ENCODE results near the gene GABBR1.

DNA sequence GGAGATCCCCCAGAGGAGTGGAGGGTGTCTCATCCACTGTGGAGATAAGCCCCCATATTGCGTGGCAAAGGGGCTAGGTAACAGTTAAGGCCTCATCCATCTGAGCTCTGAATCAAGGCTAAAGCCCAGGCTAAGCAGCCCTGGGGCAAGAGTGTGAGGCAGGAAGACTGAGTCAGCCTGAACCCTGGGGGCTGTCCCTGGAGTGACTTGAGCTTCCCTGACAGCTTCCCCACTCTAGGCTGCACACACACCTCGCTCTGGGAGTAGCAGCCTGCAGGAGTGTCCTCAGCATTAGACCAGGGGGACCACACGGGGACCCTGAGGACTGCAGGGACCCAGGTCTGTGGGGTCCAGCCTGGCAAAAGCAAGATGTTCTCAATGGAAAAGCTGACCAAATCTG lies 101.3 kb downstream of the GABBR1 start:
- TF ChIP-seq, protein P1, sequence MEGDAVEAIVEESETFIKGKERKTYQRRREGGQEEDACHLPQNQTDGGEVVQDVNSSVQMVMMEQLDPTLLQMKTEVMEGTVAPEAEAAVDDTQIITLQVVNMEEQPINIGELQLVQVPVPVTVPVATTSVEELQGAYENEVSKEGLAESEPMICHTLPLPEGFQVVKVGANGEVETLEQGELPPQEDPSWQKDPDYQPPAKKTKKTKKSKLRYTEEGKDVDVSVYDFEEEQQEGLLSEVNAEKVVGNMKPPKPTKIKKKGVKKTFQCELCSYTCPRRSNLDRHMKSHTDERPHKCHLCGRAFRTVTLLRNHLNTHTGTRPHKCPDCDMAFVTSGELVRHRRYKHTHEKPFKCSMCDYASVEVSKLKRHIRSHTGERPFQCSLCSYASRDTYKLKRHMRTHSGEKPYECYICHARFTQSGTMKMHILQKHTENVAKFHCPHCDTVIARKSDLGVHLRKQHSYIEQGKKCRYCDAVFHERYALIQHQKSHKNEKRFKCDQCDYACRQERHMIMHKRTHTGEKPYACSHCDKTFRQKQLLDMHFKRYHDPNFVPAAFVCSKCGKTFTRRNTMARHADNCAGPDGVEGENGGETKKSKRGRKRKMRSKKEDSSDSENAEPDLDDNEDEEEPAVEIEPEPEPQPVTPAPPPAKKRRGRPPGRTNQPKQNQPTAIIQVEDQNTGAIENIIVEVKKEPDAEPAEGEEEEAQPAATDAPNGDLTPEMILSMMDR (IDR thresholded peaks at IDR 0.05), result no peak
- no peak for TF ChIP-seq POLR2A (IDR thresholded peaks at IDR 0.05)

Data from breast epithelium (tissue), 3 donors.